WTC11 (cell line): ENCODE measurements around the gene MECR. TPM values are rescaled to one million over a fixed set of nuclear protein-coding genes. Genes with fewer than 3 reads are reported as not detected.

Experiments used
- ATAC-seq: fragments of 200-7000 bp; cut with Tn5 transposase; 2 replicates; pipeline ENCODE4 v1.10.0; 2021; ENCODE audit warnings: mild to moderate bottlenecking, moderate library complexity
- Bru-seq: library from RNA; stranded (reverse); fragments of 400-500 nt; gene quantifications from one replicate; lab custom pipeline; 2021; lab: Mats Ljungman, UMichigan
- CTCF ChIA-PET: fragments of 300-600 bp; sonication (Branson Sonifier 250); formaldehyde crosslinking; loops from one replicate; lab custom pipeline; 2021; ENCODE audit warnings: antibody characterized with exemption; lab: Charles Lee
- POLR2A ChIA-PET: fragments of 350-600 bp; sonication (Branson Sonifier 250); formaldehyde crosslinking; loops from one replicate; lab custom pipeline; 2021; ENCODE audit warnings: antibody characterized with exemption; lab: Charles Lee
- DNase-seq: peaks from one replicate; pipeline ENCODE4 v3.0.0; 2021; ENCODE audit warnings: low spot score
- H3K27ac Mint-ChIP-seq: 2 replicates; pipeline ENCODE4 v1.8.0; 2021; ENCODE audit warnings: mixed read lengths
- H3K27me3 Mint-ChIP-seq: 2 replicates; pipeline ENCODE4 v1.8.0; 2021; ENCODE audit warnings: low read depth, mild to moderate bottlenecking, moderate library complexity, mixed read lengths
- H3K36me3 Mint-ChIP-seq: 2 replicates; pipeline ENCODE4 v1.8.0; 2021; ENCODE audit warnings: mixed read lengths
- H3K4me1 Mint-ChIP-seq: 2 replicates; pipeline ENCODE4 v1.8.0; 2022; ENCODE audit warnings: mixed read lengths
- H3K4me3 Mint-ChIP-seq: 2 replicates; pipeline ENCODE4 v1.8.0; 2021; ENCODE audit warnings: mild to moderate bottlenecking, moderate library complexity, mixed read lengths
- H3K9me3 Mint-ChIP-seq: 2 replicates; pipeline ENCODE4 v1.8.0; 2021; ENCODE audit warnings: mixed read lengths
- ATF3 ChIP-seq: sonication (generic); formaldehyde crosslinking; conservative IDR thresholded peaks from 2 replicates; pipeline ENCODE4 v1.8.1; 2022; ENCODE audit warnings: mild to moderate bottlenecking, missing genetic modification reagents
- CREB1 ChIP-seq: sonication (generic); formaldehyde crosslinking; IDR thresholded peaks from 2 replicates; pipeline ENCODE4 v1.8.0; 2023; ENCODE audit warnings: mild to moderate bottlenecking, missing genetic modification reagents
- CREM ChIP-seq: sonication (generic); formaldehyde crosslinking; IDR thresholded peaks from 2 replicates; pipeline ENCODE4 v1.8.1; 2022; ENCODE audit warnings: mild to moderate bottlenecking, missing genetic modification reagents, moderate library complexity
- CTCF ChIP-seq: fragments of 200-600 bp; IDR thresholded peaks from 2 replicates; pipeline ENCODE4 v1.8.0; 2022; ENCODE audit warnings: antibody characterized with exemption
- E2F5 ChIP-seq: sonication (generic); formaldehyde crosslinking; IDR thresholded peaks from 2 replicates; pipeline ENCODE4 v1.8.1; 2022; ENCODE audit warnings: mild to moderate bottlenecking, moderate library complexity, missing genetic modification reagents
- ETV6 ChIP-seq: sonication (generic); formaldehyde crosslinking; IDR thresholded peaks from 2 replicates; pipeline ENCODE4 v1.8.1; 2022; ENCODE audit warnings: mild to moderate bottlenecking, missing genetic modification reagents
- JUN ChIP-seq: sonication (generic); formaldehyde crosslinking; IDR thresholded peaks from 2 replicates; pipeline ENCODE4 v1.8.0; 2023; ENCODE audit warnings: mild to moderate bottlenecking, missing genetic modification reagents
- KAT7 ChIP-seq: sonication (generic); formaldehyde crosslinking; IDR thresholded peaks from 2 replicates; pipeline ENCODE4 v1.8.1; 2023; ENCODE audit warnings: missing genetic modification reagents, mild to moderate bottlenecking, borderline replicate concordance
- MAX ChIP-seq: sonication (generic); formaldehyde crosslinking; IDR thresholded peaks from 2 replicates; pipeline ENCODE4 v1.8.0; 2022; ENCODE audit warnings: mild to moderate bottlenecking, missing genetic modification reagents
- MYBL2 ChIP-seq: sonication (generic); formaldehyde crosslinking; IDR thresholded peaks from 2 replicates; pipeline ENCODE4 v1.8.1; 2023; ENCODE audit warnings: mild to moderate bottlenecking, moderate library complexity, missing genetic modification reagents
- SMAD3 ChIP-seq: sonication (generic); formaldehyde crosslinking; IDR thresholded peaks from 2 replicates; pipeline ENCODE4 v1.8.0; 2022; ENCODE audit warnings: missing genetic modification reagents, mild to moderate bottlenecking, borderline replicate concordance
- TCF7 ChIP-seq: sonication (generic); formaldehyde crosslinking; IDR thresholded peaks from 2 replicates; pipeline ENCODE4 v1.8.0; 2022; ENCODE audit warnings: mild to moderate bottlenecking, low read depth, missing genetic modification reagents, moderate library complexity
- USF2 ChIP-seq: sonication (generic); formaldehyde crosslinking; IDR thresholded peaks from 2 replicates; pipeline ENCODE4 v1.8.1; 2023; ENCODE audit warnings: mild to moderate bottlenecking, missing genetic modification reagents, moderate library complexity
- ZNF232 ChIP-seq: sonication (generic); formaldehyde crosslinking; IDR thresholded peaks from 2 replicates; pipeline ENCODE4 v1.8.0; 2022; ENCODE audit warnings: mild to moderate bottlenecking, missing genetic modification reagents
- ZNF423 ChIP-seq: fragments of 250-450 bp; sonication (Bioruptor Pico); IDR thresholded peaks from 2 replicates; pipeline ENCODE4 v2.1.2; 2022; ENCODE audit warnings: mild to moderate bottlenecking, moderate library complexity
- ZNF671 ChIP-seq: fragments of 250-450 bp; sonication (Bioruptor Pico); IDR thresholded peaks from 2 replicates; pipeline ENCODE4 v1.8.0; 2021; ENCODE audit warnings: mild to moderate bottlenecking
- long read RNA-seq, 3 experiments: library from RNA in 1 of 3; library from capped mRNA in 1 of 3; library from polyadenylated mRNA in 1 of 3; unstranded in 2 of 3; stranded (forward) in 1 of 3; transcript quantifications; one replicate each; pipeline ENCODE4 v2.0.0, GENCODE V29; 2021
- total RNA-seq: library from RNA; stranded (reverse); gene quantifications from 3 replicates; pipeline ENCODE4 v1.2.3, GENCODE V29; 2021
- TF ChIP-seq, protein P1 (sequence below): sonication (generic); formaldehyde crosslinking; IDR thresholded peaks from 2 replicates; pipeline ENCODE4 v1.8.1; 2023; ENCODE audit warnings: mild to moderate bottlenecking, missing genetic modification reagents, moderate library complexity
- TF ChIP-seq, protein P2 (sequence below): sonication (generic); formaldehyde crosslinking; IDR thresholded peaks from 2 replicates; pipeline ENCODE4 v1.8.1; 2023; ENCODE audit warnings: mild to moderate bottlenecking, missing genetic modification reagents
- TF ChIP-seq, protein P3 (sequence below): sonication (generic); formaldehyde crosslinking; IDR thresholded peaks from 2 replicates; pipeline ENCODE4 v1.8.0; 2023; ENCODE audit warnings: missing genetic modification reagents, mild to moderate bottlenecking, borderline replicate concordance

MECR gene, protein sequence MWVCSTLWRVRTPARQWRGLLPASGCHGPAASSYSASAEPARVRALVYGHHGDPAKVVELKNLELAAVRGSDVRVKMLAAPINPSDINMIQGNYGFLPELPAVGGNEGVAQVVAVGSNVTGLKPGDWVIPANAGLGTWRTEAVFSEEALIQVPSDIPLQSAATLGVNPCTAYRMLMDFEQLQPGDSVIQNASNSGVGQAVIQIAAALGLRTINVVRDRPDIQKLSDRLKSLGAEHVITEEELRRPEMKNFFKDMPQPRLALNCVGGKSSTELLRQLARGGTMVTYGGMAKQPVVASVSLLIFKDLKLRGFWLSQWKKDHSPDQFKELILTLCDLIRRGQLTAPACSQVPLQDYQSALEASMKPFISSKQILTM
- total RNA-seq (37.6 to 44.2 TPM (median 43.0 TPM) in 3 replicates), Bru-seq, nascent RNA (percentile 74 among the genes with signal in this experiment)
- long read RNA-seq, experiment 1, transcript MECR-202 (10 exons, 2,416 nt), result minor isoform, 19 of 130 reads
- long read RNA-seq, experiment 1, transcript MECR-201 (10 exons, 1,353 nt), result major isoform, 84 of 130 reads
- long read RNA-seq, experiment 1, partial matches to known transcripts, result 2 of 130 reads
- long read RNA-seq, experiment 1, other reads (novel, unspliced or antisense), result 25 of 130 reads
- long read RNA-seq, experiment 2, transcript MECR-202 (10 exons, 2,416 nt), result minor isoform, 11 of 51 reads
- long read RNA-seq, experiment 2, transcript MECR-201 (10 exons, 1,353 nt), result major isoform, 27 of 51 reads
- long read RNA-seq, experiment 2, partial matches to known transcripts, result 6 of 51 reads
- long read RNA-seq, experiment 2, other reads (novel, unspliced or antisense), result 6 of 51 reads
- long read RNA-seq, experiment 3, transcript MECR-201 (10 exons, 1,353 nt), result major isoform, 72 of 126 reads
- long read RNA-seq, experiment 3, transcript MECR-202 (10 exons, 2,416 nt), result minor isoform, 17 of 126 reads
- long read RNA-seq, experiment 3, partial matches to known transcripts, result 6 of 126 reads
- long read RNA-seq, experiment 3, other reads (novel, unspliced or antisense), result 31 of 126 reads

GRCh38 chr1:29230553-29231378, at the start of gene MECR:
Gene MECR (minus strand): TSS chr1:29230934. CDS start chr1:29230906, 28 bp downstream.
- H3K4me1 Mint-ChIP-seq, result peaks cover 31% of the 10 kb centered on the region
- ChIA-PET POLR2A (interaction anchor here (0.6 to 1.3 kb wide), 3 partner anchors 9 to 902 kb away, joined by 3 to 4 read pairs (median 3); no protein-coding TSS in a partner anchor), CTCF (interaction anchor here (0.9 to 2.2 kb wide), 11 partner anchors 9 to 1149 kb away, joined by 3 to 6 read pairs (median 4); no protein-coding TSS in a partner anchor)
- peaks cover 38% of the 10 kb centered on the region for H3K27me3 Mint-ChIP-seq
- H3K27ac Mint-ChIP-seq, result peak within 1 kb of the TSS; percentile 83
- H3K36me3 Mint-ChIP-seq, result no peaks in the 10 kb centered on the region
- peak; percentile 97 for DNase-seq
- no peaks in the 10 kb centered on the region for H3K9me3 Mint-ChIP-seq
- peak within 1 kb of the TSS; percentile 93 for H3K4me3 Mint-ChIP-seq
- ATAC-seq, result peak; percentile 89
- TF ChIP-seq KAT7, result 0 out of 2 replicates have a peak, but pooled peaks have one; percentile 37
- no peak for TF ChIP-seq ZNF671 (CRISPR knock-in tag)
- peak; percentile 75; the same call in 1 of the 2 replicates for TF ChIP-seq ETV6 (CRISPR knock-in tag)
- TF ChIP-seq TCF7, result no peak
- peak; percentile 71 for TF ChIP-seq USF2
- peak; percentile 91 for TF ChIP-seq ZNF232 (CRISPR knock-in tag)
- TF ChIP-seq CREM (CRISPR knock-in tag), result peak; percentile 98
- TF ChIP-seq, protein P1, sequence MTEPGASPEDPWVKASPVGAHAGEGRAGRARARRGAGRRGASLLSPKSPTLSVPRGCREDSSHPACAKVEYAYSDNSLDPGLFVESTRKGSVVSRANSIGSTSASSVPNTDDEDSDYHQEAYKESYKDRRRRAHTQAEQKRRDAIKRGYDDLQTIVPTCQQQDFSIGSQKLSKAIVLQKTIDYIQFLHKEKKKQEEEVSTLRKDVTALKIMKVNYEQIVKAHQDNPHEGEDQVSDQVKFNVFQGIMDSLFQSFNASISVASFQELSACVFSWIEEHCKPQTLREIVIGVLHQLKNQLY, result 0 out of 2 replicates have a peak, but pooled peaks have one; percentile 49
- no peak for TF ChIP-seq ATF3 (CRISPR knock-in tag)
- 0 out of 2 replicates have a peak, but pooled peaks have one; percentile 35 for TF ChIP-seq E2F5
- TF ChIP-seq SMAD3 (CRISPR knock-in tag), result peak; percentile 65; the same call in 1 of the 2 replicates
- TF ChIP-seq JUN, result no peak
- TF ChIP-seq MAX (CRISPR knock-in tag), result peak; percentile 94
- TF ChIP-seq, protein P2, sequence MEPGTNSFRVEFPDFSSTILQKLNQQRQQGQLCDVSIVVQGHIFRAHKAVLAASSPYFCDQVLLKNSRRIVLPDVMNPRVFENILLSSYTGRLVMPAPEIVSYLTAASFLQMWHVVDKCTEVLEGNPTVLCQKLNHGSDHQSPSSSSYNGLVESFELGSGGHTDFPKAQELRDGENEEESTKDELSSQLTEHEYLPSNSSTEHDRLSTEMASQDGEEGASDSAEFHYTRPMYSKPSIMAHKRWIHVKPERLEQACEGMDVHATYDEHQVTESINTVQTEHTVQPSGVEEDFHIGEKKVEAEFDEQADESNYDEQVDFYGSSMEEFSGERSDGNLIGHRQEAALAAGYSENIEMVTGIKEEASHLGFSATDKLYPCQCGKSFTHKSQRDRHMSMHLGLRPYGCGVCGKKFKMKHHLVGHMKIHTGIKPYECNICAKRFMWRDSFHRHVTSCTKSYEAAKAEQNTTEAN (CRISPR knock-in tag), result no peak
- TF ChIP-seq CTCF, result no peak
- TF ChIP-seq MYBL2 (CRISPR knock-in tag), result peak; percentile 53; the same call in 1 of the 2 replicates
- TF ChIP-seq CREB1 (CRISPR knock-in tag), result 0 out of 2 replicates have a peak, but pooled peaks have one; percentile 84
- TF ChIP-seq ZNF423 (CRISPR knock-in tag), result no peak
- TF ChIP-seq, protein P3, sequence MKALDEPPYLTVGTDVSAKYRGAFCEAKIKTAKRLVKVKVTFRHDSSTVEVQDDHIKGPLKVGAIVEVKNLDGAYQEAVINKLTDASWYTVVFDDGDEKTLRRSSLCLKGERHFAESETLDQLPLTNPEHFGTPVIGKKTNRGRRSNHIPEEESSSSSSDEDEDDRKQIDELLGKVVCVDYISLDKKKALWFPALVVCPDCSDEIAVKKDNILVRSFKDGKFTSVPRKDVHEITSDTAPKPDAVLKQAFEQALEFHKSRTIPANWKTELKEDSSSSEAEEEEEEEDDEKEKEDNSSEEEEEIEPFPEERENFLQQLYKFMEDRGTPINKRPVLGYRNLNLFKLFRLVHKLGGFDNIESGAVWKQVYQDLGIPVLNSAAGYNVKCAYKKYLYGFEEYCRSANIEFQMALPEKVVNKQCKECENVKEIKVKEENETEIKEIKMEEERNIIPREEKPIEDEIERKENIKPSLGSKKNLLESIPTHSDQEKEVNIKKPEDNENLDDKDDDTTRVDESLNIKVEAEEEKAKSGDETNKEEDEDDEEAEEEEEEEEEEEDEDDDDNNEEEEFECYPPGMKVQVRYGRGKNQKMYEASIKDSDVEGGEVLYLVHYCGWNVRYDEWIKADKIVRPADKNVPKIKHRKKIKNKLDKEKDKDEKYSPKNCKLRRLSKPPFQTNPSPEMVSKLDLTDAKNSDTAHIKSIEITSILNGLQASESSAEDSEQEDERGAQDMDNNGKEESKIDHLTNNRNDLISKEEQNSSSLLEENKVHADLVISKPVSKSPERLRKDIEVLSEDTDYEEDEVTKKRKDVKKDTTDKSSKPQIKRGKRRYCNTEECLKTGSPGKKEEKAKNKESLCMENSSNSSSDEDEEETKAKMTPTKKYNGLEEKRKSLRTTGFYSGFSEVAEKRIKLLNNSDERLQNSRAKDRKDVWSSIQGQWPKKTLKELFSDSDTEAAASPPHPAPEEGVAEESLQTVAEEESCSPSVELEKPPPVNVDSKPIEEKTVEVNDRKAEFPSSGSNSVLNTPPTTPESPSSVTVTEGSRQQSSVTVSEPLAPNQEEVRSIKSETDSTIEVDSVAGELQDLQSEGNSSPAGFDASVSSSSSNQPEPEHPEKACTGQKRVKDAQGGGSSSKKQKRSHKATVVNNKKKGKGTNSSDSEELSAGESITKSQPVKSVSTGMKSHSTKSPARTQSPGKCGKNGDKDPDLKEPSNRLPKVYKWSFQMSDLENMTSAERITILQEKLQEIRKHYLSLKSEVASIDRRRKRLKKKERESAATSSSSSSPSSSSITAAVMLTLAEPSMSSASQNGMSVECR (CRISPR knock-in tag), result 0 out of 2 replicates have a peak, but pooled peaks have one; percentile 21
